B cell (primary cell): ENCODE results near the gene PEX7. TPM values are rescaled to one million over a fixed set of nuclear protein-coding genes. Genes with fewer than 3 reads are reported as not detected.
A peak's percentile ranks its signal among the peaks of the same experiment; 100 is the strongest.

Experiments used
- ATAC-seq: fragments of 200-7000 bp; cut with Tn5 transposase; one replicate; pipeline ENCODE4 v1.10.0; 2021; ENCODE audit warnings: low read depth, mild to moderate bottlenecking, moderate number of reproducible peaks, moderate library complexity
- CTCF ChIA-PET: fragments of 350-600 bp; sonication (Branson Sonifier 250); formaldehyde crosslinking; loops from one replicate; lab custom pipeline; 2021; ENCODE audit warnings: antibody characterized with exemption, inconsistent platforms; lab: Charles Lee
- POLR2A ChIA-PET: fragments of 350-600 bp; sonication (Branson Sonifier 250); formaldehyde crosslinking; loops from one replicate; lab custom pipeline; 2021; ENCODE audit warnings: antibody characterized with exemption; lab: Charles Lee
- DNase-seq: peaks from one replicate; pipeline ENCODE4 v3.0.0; 2013
- H2AFZ ChIP-seq: 2 replicates; pipeline ENCODE4 v1.6.1; 2012; ENCODE audit warnings: mild to moderate bottlenecking, low read depth, low read length; ENCODE audit not compliant: insufficient read depth, poor library complexity, severe bottlenecking
- H3K27ac ChIP-seq, 2 donors: 1 replicate in 1 of 2; 2 replicates in 1 of 2; pipeline ENCODE4 v1.5.1; 2012 to 2013; ENCODE audit warnings: low read length in 2 of 2, mild to moderate bottlenecking in 2 of 2, moderate library complexity in 1 of 2
- H3K27me3 ChIP-seq, 4 experiments: fragments of 200-600 bp in 1 of 4; sonication (generic) in 1 of 4; replicated peaks in 1 of 4; 1 replicate in 2 of 4; 2 replicates in 2 of 4; pipeline versions ENCODE4 v1.6.1 to v1.7.0; 2013 to 2016; ENCODE audit warnings: low read length in 3 of 4, mild to moderate bottlenecking in 2 of 4, mixed read lengths in 1 of 4, moderate library complexity in 1 of 4; ENCODE audit not compliant: insufficient read depth in 4 of 4, control insufficient read depth in 3 of 4; ENCODE audit errors: control extremely low read depth in 1 of 4
- H3K36me3 ChIP-seq, 2 experiments: replicated peaks in 1 of 2; 1 replicate in 1 of 2; 2 replicates in 1 of 2; pipeline versions ENCODE4 v1.6.1 to v1.7.1; 2013; ENCODE audit warnings: low read length in 1 of 2; ENCODE audit not compliant: insufficient read depth in 2 of 2, control insufficient read depth in 1 of 2; ENCODE audit errors: control extremely low read depth in 1 of 2, extremely low read depth in 1 of 2
- H3K4me1 ChIP-seq, 2 donors: fragments of 200-600 bp in 1 of 2; sonication (generic) in 1 of 2; 1 replicate in 1 of 2; 2 replicates in 1 of 2; pipeline versions ENCODE4 v1.5.1 to v1.6.1; 2013 to 2017; ENCODE audit warnings: low read length in 2 of 2; ENCODE audit not compliant: control insufficient read depth in 2 of 2, insufficient read depth in 2 of 2
- H3K4me2 ChIP-seq: replicated peaks from 2 replicates; pipeline ENCODE3; 2012; ENCODE audit warnings: mild to moderate bottlenecking, low read depth, low read length; ENCODE audit not compliant: poor library complexity, severe bottlenecking
- H3K4me3 ChIP-seq, 5 experiments: fragments of 200-600 bp in 1 of 5; sonication (generic) in 1 of 5; 1 replicate in 3 of 5; 2 replicates in 2 of 5; pipeline versions ENCODE4 v1.5.1 to v1.7.0; 2011 to 2016; ENCODE audit warnings: low read length in 4 of 5, mild to moderate bottlenecking in 4 of 5, low read depth in 2 of 5, control low read depth in 1 of 5, moderate library complexity in 1 of 5; ENCODE audit not compliant: insufficient read depth in 1 of 5; ENCODE audit errors: control extremely low read depth in 1 of 5, extremely low read depth in 1 of 5
- H3K79me2 ChIP-seq: fragments of 200-600 bp; sonication (generic); one replicate; pipeline ENCODE4 v1.6.0; 2016; ENCODE audit warnings: low read length; ENCODE audit not compliant: control insufficient read depth, insufficient read depth
- H3K9ac ChIP-seq: fragments of 200-600 bp; sonication (generic); 2 replicates; pipeline ENCODE4 v1.6.1; 2017; ENCODE audit warnings: mild to moderate bottlenecking, low read length, moderate library complexity
- H3K9me3 ChIP-seq, 3 donors: one replicate each; pipeline versions ENCODE4 v1.6.1 to v1.7.1; 2013; ENCODE audit warnings: low read length in 2 of 3; ENCODE audit not compliant: control insufficient read depth in 2 of 3, insufficient read depth in 1 of 3; ENCODE audit errors: control extremely low read depth in 1 of 3
- H4K20me1 ChIP-seq: 2 replicates; pipeline ENCODE4 v1.6.0; 2012; ENCODE audit warnings: mild to moderate bottlenecking, low read length; ENCODE audit not compliant: insufficient read depth, control insufficient read depth, poor library complexity, severe bottlenecking
- H3K27ac Mint-ChIP-seq: one replicate; pipeline ENCODE4 v1.8.0; 2021; ENCODE audit warnings: mixed read lengths
- H3K27me3 Mint-ChIP-seq: one replicate; pipeline ENCODE4 v1.8.0; 2021; ENCODE audit warnings: mixed read lengths
- H3K4me1 Mint-ChIP-seq: one replicate; pipeline ENCODE4 v1.8.0; 2021; ENCODE audit warnings: mixed read lengths
- H3K4me3 Mint-ChIP-seq: one replicate; pipeline ENCODE4 v1.8.0; 2021; ENCODE audit warnings: mixed read lengths
- H3K9me3 Mint-ChIP-seq: one replicate; pipeline ENCODE4 v1.8.0; 2022; ENCODE audit warnings: mixed read lengths; ENCODE audit not compliant: insufficient read depth
- CTCF ChIP-seq: fragments of 200-600 bp; IDR thresholded peaks from one replicate; pipeline ENCODE4 v1.8.0; 2022; ENCODE audit warnings: antibody characterized with exemption, mild to moderate bottlenecking
- EZH2 ChIP-seq: IDR thresholded peaks from 2 replicates; pipeline ENCODE4 v1.6.1; 2012; ENCODE audit warnings: borderline replicate concordance, low read depth, mild to moderate bottlenecking, moderate library complexity, low read length; ENCODE audit not compliant: insufficient read depth, poor library complexity, severe bottlenecking
- WGBS: methylation state at CpG from one replicate; pipeline ENCODE4 v1.1.5; 2013; ENCODE audit warnings: missing lambda C conversion rate; ENCODE audit not compliant: insufficient coverage; 5-methylcytosine and 5-hydroxymethylcytosine counted together
- intact Hi-C: fragments of 100-400 bp; cut with micrococcal nuclease; formaldehyde crosslinking; loops from one replicate; pipeline ENCODE4 v1.10.0; 2022
- polyA plus RNA-seq: library from polyadenylated mRNA; depleted of rRNA; stranded (reverse); fragments of >200 nt; gene quantifications from 2 replicates; pipeline ENCODE4 v1.2.3, GENCODE V29; 2012
- total RNA-seq, 2 donors: library from RNA; stranded (reverse); fragments of 120-200 nt in 1 of 2; gene quantifications; 1 replicate in 1 of 2; 2 replicates in 1 of 2; pipeline versions ENCODE4 v1.2.3 to v1.2.4, GENCODE V29; 2013 to 2022

PEX7 gene
- total and polyA plus RNA-seq, 2 donors (not counting 1 experiment from before 2014, with no cell fraction given): 3.9 TPM

GRCh38 chr6:136782021-136782770, 40.2 kb upstream of the PEX7 start:
- Histone ChIP-seq H3K27me3 (no peaks in the 10 kb centered on the region), H3K4me3 (no peak overlapping the region), H4K20me1 (peaks cover 5% of the 10 kb centered on the region), H3K4me1 (peaks cover 46% of the 10 kb centered on the region in 2 donors), H3K9me3 (no peaks in the 10 kb centered on the region), H3K79me2 (peaks cover 94% of the 10 kb centered on the region), H3K27ac (no peak overlapping the region), H2AFZ (no peak overlapping the region), H3K9ac (no peak overlapping the region), H3K4me2 (no peak overlapping the region), H3K36me3 (peaks cover 0 to 3% of the 10 kb centered on the region in 2 experiments)
- intact Hi-C loops: no loop called here
- no peak for ATAC-seq
- Mint-ChIP-seq H3K27me3 (no peaks in the 10 kb centered on the region), H3K4me3 (peak overlapping the region; percentile 9), H3K9me3 (no peaks in the 10 kb centered on the region), H3K4me1 (peaks cover 62% of the 10 kb centered on the region), H3K27ac (peak overlapping the region; percentile 53)
- ChIA-PET CTCF (interaction anchor here (0.7 to 3.6 kb wide), 4 partner anchors 10 to 138 kb away, joined by 4 to 37 read pairs (median 8); partner anchors contain the start of gene MAP3K5), POLR2A (no interaction called here)
- WGBS: no CpG with 5 or more reads among the region's 1 CpG
- no peak for DNase-seq
- TF ChIP-seq CTCF (no peak), EZH2 (no peak)

- H3K27me3 ChIP-seq: no peaks in the 10 kb centered on the region
- H3K9me3 ChIP-seq: no peaks in the 10 kb centered on the region
- intact Hi-C loops: no loop called here
- ChIA-PET CTCF (interaction anchor here (1.8 to 3.6 kb wide), 3 partner anchors 8 to 11 kb away, joined by 5 to 37 read pairs (median 11); partner anchors contain the start of gene MAP3K5), POLR2A (no interaction called here)
- H4K20me1 ChIP-seq: peaks cover 5% of the 10 kb centered on the region
- no peak for ATAC-seq
- H2AFZ ChIP-seq: no peak overlapping the region
- H3K9ac ChIP-seq: peak overlapping the region; percentile 62
- peaks cover 0 to 3% of the 10 kb centered on the region in 2 experiments for H3K36me3 ChIP-seq
- H3K4me1 Mint-ChIP-seq: peaks cover 70% of the 10 kb centered on the region
- TF ChIP-seq CTCF (no peak), EZH2 (no peak)
- peak overlapping the region; percentile 98 for H3K4me3 Mint-ChIP-seq
- 94% methylated on average over 6 of the region's 6 CpGs for WGBS
- no peak for DNase-seq
- peaks cover 54% of the 10 kb centered on the region in 2 donors for H3K4me1 ChIP-seq
- H3K4me3 ChIP-seq: peak overlapping the region in 1 of 5 experiments; percentile 63
- no peak overlapping the region for H3K27ac ChIP-seq
- H3K27me3 Mint-ChIP-seq: no peaks in the 10 kb centered on the region
- H3K4me2 ChIP-seq: peak overlapping the region; percentile 79
- peaks cover 96% of the 10 kb centered on the region for H3K79me2 ChIP-seq
- no peaks in the 10 kb centered on the region for H3K9me3 Mint-ChIP-seq
- H3K27ac Mint-ChIP-seq: peak overlapping the region; percentile 98
Observed at GRCh38 chr6:136783021-136783420, 39.4 kb upstream of the PEX7 start.
